COR-L47 (cell line): ENCODE data around the gene TTC39C.
"Not testable (repeated sequence)": the region's sequence is repeated elsewhere in the genome, so short reads cannot be mapped to it uniquely, and the experiment has no call there.

Experiments
- DNase-seq: peaks from one replicate; lab custom pipeline; 2025; lab: John Stamatoyannopoulos, UW

Gene TTC39C

DNA sequence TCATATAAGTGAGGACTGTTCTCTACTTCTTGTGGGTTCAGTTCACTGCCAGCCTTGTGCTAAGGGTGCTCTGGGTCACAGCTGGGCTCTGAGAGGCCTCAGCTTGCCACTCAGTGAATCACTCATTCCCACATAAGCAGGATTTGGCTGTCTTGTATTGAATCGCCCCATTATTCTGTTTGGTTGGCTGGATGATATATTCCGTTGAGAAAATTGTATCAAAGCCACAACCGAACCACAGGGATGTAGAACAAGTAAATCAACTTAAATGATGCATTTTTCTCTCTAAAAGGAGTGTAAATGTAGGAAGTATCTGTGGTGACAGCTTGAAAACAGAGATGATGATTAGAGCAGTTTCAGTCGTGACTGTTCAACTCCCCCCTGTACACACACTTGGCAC, 39.6 kb downstream of the TTC39C start:
- no peak for DNase-seq

DNA sequence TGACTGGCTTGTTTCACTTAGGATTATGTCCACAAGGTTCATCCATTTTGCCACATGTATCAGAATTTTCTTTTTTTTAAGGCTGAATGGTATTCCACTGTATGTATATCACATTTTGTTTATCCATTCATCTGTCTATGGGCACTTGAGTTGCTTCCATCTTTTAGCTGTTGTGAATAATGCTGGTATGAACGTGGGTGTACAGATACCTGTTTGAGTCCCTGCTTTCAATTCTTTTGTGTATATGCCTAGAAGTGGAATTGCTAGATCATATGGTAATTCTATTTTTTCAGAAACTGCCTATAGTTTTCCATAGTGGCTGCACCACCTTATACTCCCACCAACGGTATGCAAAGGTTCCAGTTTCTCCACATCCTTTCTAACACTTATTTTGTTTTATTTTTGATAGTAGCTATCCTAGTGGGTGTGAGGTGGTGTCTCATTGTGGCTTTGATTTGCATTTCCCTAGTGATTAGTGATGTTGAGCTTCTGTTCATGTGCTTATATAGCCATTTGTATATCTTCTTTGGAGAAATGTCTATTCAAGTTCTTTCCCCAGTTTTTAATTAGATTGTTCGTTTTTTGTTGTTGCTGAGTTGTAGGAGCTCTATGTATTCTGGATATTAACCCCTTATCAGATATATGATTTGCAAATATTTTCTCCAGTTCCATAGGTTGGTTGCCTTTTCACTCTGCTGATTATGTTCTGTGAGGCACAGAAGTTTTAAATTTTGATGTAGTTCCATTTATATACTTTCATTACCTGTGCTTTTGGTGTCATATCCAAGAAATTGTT, 40.7 kb downstream of the TTC39C start:
- no peak for DNase-seq

DNA sequence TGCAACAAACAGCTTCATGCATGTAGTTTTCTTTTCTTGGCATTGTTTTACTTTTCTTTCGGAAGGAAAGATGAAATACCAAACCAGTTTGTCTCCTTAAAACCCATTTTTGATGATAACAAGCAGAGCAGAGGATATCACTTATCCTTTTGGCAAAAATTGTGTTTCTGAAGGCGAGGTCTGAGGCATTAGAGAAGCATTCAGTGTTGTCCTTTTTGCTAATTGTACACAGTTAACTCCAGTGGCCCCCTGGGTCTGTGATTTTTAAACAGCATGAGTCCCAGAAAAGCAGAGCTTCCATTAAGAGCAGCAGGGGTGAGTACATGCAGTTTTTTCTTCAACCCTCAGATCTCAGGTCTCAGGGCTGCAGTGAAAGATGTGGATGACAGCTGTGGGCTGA, 41.3 kb downstream of the TTC39C start:
- peak; percentile 80 for DNase-seq

DNA sequence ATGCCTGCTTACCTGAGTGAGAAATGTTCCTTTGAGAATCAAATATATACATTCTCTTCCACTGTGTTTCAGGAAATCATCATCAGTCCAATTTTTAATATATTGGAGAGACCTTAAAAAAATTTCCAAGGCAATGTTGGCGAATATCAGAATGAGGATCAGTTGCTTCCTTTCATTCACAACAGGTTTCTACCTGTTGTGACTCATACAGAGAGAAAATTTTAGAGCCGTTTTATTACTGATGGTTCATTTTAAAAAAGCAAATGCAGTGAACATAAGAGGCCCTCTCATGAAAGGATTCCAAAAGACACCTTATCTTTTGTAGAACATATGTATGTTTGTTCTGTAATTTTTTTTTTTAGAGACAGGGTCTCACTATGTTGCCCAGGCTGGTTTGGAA, 42.0 kb downstream of the TTC39C start:
- DNase-seq: no peak

DNA sequence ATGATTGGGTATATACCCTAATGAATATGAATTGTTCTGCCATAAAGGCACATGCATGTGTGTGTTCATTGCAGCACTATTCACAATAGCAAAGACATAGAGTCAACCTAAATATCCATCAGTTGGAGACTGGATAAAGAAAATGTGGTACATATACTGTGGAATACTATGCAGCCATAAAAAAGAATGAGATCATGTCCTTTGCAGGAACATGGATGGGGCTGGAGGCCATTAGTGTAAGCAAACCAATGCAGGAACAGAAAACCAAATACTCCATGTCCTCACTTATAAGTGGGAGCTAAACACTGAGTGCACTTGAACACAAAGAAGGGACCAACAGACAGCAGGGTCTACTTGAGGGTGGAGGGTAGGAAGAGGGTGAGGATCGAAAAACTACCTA, 43.2 kb downstream of the TTC39C start:
- no peak for DNase-seq

DNA sequence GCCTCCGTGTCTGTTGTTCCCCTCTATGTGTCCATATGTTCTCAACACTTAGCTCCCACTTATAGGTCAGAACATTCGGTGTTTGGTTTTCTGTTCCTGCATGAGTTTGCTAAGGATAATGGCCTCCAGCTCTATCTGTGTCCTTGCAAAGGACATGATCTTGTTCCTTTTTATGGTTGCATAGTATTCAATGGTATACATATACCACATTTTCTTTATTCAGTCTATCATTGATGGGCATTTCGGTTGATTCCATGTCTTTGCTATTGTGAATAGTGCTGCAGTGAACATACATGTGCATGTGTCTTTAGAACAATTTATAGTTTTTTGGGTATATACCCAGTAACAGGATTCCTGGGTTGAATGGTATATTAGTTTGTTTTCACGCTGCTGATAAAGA, 44.8 kb downstream of the TTC39C start:
- DNase-seq: not testable (repeated sequence)

DNA sequence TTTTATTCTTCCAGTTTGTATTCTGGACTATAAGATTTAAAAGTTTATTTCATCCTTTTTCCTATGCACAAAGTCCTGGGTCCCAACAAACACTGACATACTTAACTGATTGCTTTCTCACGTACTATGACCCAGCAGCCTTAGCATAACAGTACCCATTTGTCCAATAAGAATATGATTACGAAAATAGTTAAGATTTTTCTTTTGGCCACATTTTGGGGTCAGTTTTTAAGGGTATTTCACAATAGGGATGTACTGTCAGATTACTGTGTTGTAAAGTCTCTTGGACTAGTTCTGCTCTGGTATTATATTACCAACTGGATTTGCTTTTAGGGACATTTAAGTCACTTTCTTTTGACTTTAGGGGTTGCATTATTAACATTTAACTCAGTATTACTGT, 46.1 kb downstream of the TTC39C start:
- DNase-seq: no peak

DNA sequence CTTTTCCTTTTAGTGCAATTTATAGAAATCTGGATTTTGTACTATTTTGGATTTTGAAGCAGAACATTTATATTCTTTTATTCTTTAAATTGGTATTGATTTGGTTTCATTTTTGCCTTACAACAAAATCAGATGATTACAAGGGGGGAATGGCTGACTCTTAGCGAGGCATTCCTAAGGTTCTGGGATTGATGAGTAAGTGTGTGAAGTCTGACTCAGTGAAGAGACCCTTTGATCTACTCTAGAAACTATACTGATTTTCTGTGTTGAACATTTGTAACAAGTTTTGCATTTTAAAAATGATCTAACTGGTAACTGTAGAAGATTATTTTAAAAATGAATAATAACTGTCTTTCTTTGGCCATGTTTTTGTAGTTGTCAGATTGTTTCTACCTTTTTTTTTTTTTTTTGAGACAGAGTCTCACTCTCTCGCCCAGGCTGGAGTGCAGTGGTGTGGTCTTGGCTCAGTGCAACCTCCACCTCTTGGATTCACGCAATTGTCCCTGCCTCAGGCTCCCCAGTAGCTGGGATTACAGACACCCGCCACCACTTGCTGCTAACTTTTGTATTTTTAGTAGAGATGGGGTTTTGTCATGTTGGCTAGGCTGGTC, 48.7 kb downstream of the TTC39C start:
- no peak for DNase-seq

DNA sequence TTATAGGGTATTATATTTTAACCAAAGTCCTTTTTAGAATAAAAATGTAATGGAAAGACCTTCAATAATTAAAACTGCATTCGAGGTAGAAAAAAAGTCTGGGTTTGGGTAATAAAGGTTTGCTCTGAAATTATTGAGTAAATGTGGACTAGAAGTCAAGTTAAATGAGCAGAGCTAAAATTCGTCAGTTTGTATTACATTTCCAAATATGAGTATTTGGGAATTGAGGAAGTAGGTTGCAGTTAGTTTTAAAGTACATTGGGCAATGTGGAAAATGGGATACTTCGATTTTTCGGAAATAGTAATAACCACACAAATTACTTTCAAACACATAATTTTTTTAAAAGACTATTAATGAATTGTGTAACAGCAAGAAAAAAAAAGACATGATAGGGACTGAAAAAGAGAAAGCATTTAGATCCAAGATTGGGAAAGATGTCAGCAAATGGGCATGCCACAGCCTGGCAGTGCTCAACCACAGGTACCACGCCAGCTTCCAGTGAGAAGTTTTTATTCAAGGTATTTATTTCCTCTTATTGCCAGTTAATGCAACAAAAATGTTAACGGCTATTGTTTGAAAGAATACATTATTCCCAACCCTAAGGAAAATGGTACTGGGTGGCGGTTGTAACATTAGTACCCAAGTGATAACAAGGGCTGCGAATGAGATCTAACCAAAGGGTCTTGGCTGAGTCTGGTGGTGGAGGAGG, 50.0 kb downstream of the TTC39C start:
- DNase-seq: no peak

DNA sequence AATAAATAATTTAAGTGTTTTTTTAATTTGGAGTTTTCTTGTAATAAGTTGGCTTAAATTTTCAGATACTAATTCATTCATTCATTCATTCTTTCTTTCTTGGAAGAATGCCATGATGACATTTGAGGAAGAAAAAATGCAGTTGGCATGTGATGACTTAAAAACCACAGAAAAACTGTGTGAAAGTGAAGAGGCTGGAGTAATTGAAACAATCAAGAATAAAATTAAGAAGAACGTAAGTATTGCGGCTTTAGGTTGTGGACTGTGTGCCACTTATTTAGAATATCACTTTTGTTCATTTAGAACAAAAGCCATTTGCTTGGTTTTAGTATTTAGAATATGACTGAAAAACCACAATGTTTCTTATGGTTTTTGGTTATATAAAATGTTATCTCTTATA, 51.4 kb downstream of the TTC39C start:
- DNase-seq: no peak

DNA sequence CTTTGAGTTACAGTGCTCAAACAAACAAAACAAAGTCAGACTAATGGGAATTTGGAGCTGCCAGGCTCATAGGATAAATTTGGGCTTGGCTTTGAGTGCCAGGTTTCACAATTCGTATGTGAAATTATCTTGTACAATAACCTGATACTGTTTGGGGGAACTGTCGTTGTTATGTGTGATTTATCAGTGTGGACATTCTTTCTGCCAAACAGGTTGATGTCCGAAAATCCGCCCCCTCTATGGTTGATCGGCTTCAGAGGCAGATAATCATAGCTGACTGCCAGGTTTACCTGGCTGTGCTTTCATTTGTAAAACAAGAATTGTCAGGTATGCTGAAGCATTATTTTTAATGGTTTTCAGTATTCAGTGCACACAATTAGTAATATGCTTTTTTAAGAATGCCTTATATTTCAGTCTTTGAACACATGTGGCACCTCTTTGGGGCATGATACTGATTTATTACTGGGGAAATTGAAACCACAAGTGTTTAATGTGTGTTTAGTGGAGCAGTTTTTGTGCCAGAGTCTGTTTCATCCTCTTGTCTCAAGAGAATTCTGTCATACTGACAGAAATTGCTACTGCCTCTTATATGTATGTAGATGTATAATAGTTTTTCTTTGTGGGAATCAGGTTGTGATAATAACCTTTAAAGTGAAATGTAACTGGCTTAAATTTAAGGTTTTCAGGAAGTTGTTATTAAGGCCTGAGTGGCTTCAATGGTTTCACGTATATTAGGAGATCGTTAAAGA, 54.6 kb downstream of the TTC39C start:
- DNase-seq: no peak

DNA sequence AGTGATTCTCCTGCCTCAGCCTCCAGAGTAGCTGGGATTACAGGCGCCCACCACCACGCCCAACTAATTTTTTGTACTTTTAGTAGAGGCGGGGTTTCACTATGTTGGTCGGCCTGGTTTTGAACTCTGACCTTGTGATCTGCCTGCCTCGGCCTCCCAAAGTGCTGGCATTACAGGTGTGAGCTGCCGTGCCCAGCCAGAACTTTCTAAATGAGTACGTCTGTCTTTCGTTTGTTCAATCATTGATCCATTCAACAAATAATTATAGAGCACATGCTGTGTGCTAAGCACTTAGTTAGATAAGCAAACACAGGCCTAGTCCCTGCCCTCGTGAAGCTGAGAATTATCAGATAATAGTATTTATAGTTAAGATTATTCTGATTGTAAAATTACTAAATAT, 56.5 kb downstream of the TTC39C start:
- DNase-seq: no peak

DNA sequence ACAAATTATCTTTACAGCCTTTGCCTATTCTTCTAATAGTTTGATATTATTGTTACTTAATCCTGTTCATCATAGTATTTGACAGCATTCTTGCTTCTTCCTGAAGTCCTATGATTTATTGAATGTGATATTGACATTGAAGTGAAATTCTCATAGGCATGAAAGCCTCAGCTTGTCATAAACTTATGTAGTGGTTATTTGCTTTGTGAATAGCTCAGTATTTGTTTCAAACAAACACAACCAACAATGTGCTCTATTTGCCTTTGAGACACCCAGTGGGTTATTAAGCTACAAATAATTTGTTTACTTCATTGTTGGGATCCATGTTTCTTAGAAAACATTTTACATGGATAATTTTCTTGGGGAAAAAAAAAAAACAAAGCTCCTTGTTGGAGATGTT, 57.2 kb downstream of the TTC39C start:
- no peak for DNase-seq

DNA sequence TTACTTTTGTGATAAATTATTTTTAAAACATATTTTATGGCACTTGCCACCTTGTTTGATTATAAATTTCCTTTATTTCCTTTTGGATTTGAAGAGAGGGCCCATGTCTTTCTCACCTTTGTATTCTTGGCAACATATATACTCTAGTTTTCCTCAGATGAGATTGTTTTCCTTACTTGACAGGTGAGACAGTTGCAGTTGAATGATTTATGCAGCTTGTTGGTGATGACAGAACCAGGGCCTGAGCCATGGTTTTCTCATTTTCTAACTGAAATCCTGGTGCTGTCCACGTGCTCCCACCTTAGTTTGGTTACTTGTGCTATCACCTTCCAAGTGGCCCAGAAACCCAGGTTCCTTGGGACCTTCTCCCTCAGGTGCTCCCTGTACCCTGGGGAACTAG, 58.2 kb downstream of the TTC39C start:
- no peak for DNase-seq

DNA sequence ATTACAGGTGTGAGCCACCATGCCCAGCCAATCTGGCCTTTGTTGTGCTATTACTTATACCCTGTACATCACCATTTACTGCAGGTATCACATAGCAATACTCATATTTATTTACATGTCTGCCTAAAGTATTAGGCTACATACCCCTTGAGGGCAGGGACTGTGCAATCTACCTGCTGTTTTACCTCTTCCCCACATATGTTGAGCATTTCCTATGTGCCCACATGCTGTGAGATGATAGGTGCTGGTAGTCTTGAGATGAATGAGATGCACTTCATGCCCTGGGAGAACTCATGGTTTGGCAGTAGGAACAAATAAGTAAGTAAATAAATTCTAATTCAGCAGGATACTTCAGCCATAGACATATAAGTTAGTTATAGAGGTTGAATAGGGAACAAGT, 59.2 kb downstream of the TTC39C start:
- no peak for DNase-seq

DNA sequence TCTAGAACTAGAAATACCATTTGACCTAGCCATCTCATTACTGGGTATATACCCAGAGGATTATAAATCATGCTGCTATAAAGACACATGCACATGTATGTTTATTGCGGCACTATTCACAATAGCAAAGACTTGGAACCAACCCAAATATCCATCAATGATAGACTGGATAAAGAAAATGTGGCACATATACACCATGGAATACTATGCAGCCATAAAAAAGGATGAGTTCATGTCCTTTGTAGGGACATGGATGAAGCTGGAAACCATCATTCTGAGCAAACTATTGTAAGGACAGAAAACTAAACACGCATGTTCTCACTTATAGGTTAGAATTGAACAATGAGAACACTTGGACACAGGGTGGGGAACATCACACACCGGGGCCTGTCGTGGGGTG, 60.2 kb downstream of the TTC39C start:
- not testable (repeated sequence) for DNase-seq

DNA sequence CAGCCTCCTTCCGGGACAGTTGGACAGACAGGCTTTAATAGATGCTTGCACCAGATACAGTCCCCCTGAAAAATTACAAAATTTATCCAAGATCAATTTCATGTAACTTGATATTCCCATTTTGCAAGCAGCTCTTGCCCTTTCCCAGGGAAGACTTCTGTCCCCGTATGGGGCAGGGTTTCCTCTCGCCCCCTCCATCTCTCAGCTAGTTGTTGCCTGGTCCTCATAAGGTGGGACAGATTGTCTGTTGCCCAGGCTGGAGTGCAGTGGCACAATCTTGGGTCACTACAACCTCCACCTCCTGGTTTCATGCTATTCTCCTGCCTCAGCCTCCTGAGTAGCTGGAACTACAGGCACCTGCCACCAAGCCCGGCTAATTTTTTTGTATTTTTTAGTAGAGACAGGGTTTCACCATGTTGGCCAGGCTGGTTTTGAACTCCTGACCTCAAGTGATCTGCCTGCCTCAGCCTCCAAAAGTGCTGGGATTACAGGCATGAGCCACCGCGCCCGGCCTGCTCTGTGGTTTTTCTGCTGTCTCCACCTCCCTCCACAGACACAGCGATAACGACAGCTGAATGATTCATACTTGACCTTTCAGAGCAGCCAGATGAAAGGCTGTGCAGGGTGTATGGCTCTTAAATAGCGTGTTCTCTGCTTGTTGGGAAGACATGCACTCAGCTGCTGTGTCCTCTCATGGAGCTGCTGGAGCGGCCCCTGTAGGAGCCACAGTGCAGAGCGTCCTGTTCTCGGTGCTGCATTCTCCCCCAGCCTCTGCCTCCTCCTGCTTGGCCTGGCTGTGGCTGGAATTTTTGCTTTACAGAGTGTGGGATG, 61.4 kb downstream of the TTC39C start:
- DNase-seq: peak; percentile 84

DNA sequence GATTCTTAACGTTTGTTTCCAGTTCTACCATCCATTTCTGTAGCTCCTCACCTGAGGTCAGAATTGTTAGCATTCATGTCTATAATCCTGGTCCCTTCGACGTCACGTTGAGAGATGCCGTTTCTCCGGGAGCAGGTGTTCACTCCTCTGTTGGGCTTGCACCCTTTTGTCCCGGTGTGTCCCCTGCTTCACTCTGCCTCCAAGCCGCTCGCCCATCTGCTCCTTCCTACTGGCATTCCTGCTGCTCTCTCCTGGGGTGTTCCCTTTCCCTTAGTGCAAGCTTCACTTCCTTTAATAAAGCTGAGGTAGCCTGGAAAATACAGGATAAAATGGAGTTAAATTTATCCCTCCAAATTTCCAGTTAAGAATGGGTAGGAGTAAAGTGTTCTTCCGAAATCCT, 62.4 kb downstream of the TTC39C start:
- DNase-seq: peak; percentile 48

DNA sequence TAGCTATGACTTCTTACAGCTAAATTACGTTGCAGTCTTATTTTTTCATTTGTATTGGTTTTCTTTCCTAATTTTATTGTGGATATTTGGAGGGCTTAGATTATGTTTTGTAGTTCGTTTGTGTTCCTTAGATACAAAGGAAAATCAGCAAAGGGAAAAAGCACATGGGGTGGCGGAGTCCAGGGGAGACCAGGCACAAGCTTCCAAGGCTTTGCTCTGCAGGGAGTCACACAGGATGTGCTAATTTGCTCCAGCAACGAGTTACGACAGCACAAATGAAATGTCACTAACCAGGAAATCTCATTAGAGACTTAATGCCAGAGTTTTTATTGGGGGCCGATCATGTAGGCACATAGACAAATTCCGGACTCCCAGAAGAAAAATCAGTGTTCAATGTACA, 63.8 kb downstream of the TTC39C start:
- DNase-seq: no peak

DNA sequence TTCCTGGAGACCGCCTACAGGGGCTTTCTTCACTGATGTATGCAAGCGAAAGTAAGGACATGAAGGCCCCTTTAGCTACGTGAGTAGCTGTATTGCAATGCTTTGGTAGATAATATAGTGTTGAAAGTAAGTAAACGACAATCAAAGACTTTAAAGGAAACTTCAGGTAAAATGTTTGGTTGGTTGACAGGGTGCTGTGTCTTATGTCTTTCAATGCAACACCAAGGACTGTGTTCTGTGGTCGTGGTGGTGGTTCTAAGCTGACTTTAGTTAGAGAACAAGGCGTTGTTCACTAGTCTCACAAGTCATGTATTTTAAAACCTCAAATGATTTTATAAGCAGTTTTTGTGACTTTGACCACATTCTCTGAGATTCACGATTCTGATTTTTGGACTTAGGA, 66.3 kb downstream of the TTC39C start:
- no peak for DNase-seq

DNA sequence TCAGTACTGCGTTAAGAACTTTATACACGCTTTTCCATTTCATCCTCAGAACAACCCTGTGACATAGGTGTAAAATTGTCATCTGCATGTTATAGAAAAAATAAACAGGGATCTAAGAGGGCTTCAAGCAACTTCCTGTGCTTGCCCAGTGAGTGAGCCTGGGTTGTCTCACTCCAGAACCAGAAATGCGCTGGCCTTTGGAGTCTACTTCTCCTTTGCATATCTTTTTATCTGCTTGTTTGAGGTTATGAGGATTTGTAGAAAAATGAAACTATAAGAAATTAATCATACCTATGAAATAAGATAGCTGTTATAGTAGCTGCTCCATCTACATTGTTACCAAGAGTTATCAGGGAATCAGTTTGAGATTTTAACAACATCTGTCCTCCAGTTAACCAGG, 69.0 kb downstream of the TTC39C start:
- DNase-seq: no peak

DNA sequence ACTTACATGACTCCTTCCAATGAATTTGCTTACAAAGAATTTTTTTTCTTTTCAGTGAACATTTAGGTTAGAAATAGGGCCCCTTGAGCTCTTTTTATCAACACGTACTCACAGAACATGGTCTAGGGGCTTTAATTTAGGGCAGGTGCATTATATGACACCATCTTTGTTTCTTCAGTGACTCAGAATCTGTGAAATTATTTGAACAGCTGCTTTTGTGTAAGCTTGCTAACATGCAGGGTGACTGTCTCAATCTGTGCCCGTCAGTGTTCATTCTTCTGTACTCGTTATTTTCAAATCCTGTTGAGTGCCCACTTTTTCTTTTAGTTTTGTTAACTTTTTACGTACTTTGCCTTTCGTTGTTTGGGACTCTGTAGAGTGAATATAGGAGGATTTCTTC, 71.5 kb downstream of the TTC39C start:
- DNase-seq: peak; percentile 56
